Measurements from ENCODE around the gene MRTFB.

DNA sequence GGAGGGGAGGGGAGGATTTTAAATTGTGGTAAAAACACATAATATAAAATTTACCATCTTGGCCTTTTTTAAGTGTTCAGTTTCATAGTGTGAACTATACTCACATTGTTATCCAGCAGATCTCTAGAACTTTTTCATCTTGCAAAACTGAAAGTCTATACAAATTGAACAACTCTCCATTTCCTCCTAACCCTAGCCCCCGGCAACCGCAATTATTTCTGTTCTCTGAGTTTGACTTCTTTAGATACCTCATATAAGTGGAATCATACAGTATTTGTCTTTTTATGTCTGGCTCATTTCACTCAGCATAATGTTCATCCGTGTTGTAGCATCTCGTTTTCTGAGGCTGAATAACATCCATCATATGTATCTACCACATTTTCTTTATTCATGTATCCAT is 30.0 kb upstream of the MRTFB start:
- TF ChIP-seq CTCF (conservative IDR thresholded peaks at IDR 0.05) (no peak), EZH2 (IDR thresholded peaks at IDR 0.05; ENCODE audit: low read depth) (no peak)

All from PC-9 (cell line).